NCI-H1417 (cell line): ENCODE data around the gene UVRAG.
"Not testable (repeated sequence)": the region's sequence is repeated elsewhere in the genome, so short reads cannot be mapped to it uniquely, and the experiment has no call there.

ENCODE experiments used
- DNase-seq, 3 experiments: peaks; one replicate each; lab custom pipeline; 2025; lab: John Stamatoyannopoulos, UW

UVRAG gene

DNA sequence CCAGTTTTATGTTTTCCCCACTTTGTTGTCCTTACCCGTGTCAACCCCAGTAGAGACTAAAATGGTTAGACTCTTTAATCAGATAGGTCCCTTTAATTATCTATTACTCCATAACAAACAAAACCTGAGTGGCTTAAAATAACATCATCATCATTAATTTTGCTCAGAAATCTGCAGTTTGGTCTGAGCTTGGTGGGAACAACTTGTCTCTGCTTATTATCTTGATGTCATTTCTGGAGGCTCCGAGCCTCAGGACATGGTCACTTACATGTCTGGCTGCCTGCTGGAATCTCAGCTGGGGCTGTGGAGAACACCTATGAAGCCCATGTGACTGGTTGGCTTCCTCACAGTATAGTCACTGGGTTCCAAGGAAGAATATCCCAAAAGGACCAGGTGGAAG, 26.7 kb downstream of the UVRAG start:
- no peak for DNase-seq

DNA sequence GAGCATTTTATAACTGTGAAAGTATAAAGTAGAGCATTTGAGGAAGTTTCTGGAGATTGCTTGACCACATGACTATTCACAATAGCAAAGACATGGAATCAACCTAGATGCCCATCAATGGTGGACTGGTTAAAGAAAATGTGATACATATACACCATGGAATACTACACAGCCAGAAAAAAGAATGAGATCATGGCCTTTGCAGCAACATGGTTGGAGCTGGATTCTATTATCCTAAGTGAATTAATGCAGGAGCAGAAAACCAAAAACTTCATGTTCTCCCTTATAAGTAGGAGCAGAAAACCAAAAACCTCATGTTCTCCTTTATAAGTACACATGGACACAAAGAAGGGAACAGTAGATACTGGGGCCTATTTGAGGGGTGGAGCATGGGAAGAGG, 30.3 kb downstream of the UVRAG start:
- no peak for DNase-seq

- DNase-seq = no peak
These were observed 34.9 kb downstream of the UVRAG start for GRCh38 chr11:75849894-75850293.

GRCh38 chr11:75850787-75851186, 35.8 kb downstream of the UVRAG start:
- DNase-seq = peak in 1 of 3 experiments; percentile 25

DNA sequence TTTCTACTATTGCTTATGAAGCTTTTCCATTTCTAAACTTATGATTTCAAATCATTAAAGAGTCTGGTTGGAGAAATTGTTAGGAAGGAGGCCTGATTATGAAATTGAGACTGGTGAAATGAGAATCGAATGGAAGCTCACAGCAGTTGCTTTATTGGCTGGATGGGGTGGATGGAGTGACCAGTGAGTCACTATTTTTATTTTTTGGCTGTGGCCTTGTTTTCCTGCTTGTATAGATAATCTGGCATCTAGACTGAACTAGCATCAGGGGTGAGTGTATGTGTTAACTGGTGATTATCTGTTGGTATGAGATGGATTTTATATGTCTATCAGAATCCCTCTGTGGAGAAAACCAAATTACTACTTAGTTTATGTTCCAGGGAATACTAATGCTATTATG, 36.2 kb downstream of the UVRAG start:
- DNase-seq = no peak

DNA sequence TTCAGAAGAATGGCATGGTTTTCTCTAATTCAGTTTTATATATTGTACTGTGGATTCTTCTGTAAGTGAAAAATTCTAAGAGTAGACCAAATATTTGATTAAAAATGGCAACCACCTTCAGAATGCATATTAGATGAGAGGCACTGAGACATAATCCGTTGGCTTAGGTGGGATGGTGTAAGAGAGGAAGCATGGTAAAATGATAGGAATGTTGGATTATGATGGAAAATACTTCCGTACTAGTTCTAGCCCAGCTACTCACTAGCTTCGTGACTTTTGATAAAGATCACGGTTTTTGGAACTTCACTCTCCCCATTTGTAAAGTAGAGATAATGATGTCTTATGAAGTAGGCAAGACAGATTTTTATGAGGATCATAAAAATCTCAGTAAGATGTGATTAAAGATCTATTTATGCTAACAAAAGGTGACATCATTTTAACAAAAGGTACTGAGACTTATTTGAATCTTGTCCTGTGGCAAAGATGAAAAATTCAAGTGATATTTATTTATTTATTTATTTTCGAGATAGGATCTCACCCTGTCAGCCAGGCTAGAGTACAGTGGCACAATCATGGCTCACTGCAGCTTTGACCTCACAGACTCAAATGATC, 37.5 kb downstream of the UVRAG start:
- DNase-seq = no peak

GRCh38 chr11:75853563-75853962, 38.6 kb downstream of the UVRAG start:
- DNase-seq = not testable (repeated sequence)

- DNase-seq = no peak
These were observed 39.0 kb downstream of the UVRAG start for GRCh38 chr11:75853971-75854370.

DNA sequence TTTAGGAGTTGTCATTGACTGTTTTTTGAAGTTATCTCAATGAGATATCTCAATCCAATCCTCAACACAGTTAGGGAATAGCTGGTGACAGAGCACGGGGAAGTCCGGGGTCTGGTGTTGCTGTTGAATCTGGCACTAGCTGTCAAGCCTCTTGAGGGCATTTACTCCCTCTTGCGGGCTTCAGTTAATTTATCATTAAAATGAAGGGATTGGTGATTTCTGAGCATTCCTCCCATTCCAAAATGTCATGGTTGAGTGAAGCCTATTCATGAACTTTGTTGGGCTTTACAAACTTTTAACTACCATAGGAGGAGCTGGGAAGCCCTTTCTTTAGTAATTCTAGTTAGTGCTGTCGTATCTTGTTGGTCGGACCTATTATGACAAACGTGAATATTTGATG, 40.2 kb downstream of the UVRAG start:
- DNase-seq = no peak

- DNase-seq = no peak
These were observed 41.9 kb downstream of the UVRAG start for GRCh38 chr11:75856912-75857311.

- no peak for DNase-seq
These were observed 43.0 kb downstream of the UVRAG start for GRCh38 chr11:75858042-75858441.

GRCh38 chr11:75858613-75859012, 43.6 kb downstream of the UVRAG start:
- DNase-seq = no peak

DNA sequence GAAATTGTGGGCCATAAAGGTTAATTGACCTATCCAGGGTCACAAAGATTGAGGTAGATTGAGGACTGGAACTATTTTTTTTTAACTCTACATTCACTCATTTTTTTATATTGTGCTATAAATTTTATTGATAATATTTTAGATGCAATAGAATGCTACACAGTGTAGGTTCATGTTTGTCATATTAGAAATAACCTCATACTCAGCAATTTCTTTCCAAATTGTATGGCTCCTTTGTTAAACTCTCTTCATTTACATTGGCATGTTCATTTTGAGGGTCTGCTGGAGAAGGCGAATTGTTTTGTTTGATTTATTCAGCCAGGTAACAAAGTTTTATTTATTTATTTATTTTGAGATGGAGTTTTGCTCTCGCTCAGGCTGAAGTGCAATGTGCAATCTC, 44.6 kb downstream of the UVRAG start:
- no peak for DNase-seq

GRCh38 chr11:75862437-75862836, 47.4 kb downstream of the UVRAG start:
- DNase-seq = no peak

- peak; percentile 6 to 80 (median 65) for DNase-seq
These were observed 52.9 kb downstream of the UVRAG start for GRCh38 chr11:75867778-75868374.

GRCh38 chr11:75868990-75869389, 54.0 kb downstream of the UVRAG start:
- DNase-seq = peak in 1 of 3 experiments; percentile 20

- DNase-seq = no peak
These were observed 54.8 kb downstream of the UVRAG start for GRCh38 chr11:75869661-75870455.

GRCh38 chr11:75872887-75873416, 57.9 kb downstream of the UVRAG start:
- DNase-seq = no peak

DNA sequence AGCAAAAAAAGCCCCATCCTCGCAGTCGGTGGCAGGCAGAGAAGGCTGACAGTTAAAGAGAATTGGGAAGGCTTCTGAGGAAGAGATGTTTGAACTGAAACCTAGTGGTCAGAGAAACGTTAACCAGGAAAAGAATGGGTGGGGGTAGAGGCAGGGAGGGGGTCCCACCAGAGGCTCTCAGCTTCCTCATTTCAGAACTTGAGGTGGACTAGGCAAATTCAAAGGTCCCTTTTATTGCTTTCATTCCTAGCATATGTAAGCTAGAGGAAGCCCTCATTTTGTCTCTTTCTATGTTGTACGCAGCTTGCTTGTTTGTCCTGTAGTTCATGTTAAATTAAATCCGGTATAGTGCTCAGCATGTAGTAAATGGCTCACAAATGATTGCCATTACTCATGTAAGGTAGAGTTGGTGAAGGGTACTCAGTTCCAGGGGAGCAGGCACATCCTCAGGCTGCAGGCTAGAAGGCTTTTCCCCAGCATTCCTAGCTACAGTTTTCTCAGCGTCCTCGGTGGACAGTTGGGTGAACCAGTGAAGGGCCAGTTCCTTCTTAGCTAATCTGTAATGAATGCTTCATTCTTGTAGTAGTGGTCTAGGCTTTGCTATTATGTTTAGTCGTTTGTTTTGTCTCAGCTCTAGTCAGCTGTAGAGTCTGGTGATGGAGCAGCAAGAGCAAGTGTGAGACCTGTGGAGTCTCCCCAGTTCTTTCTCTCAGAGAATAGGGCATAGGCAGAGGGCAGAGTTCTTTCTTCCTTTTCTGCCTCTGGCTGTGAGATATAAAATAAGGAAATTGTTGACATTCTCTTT, 58.6 kb downstream of the UVRAG start:
- DNase-seq = no peak

DNA sequence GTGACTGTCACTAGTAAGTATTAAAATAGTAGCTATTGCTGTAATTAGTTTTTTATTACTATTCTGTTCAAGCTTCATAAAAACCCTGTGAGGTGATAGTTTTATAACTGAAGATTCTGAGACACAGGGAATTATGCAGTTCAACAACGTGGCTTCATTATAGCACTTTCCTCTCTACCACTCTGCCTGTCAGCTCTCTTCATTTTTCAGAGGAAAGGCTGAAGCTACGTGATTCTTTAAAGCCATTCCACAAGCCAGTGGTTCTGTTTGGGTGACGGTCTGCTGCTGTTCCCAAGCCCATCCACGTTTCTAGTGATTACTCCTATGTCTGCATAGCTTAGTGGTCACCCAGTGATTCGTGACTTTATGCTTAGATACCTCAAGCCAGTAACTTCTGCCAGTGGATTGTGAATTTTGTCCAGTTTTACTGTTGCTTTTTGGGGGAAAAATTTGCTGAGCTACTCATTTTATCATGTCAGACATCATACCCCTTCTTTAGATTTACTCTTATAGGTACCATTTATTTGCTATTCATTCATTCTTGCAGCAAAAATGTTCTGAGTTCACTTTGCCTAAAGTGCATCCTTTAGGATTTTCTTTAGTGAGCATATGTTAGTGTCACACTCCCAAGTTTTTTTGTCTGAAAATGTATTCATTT, 59.8 kb downstream of the UVRAG start:
- DNase-seq = no peak

GRCh38 chr11:75877327-75877726, 62.3 kb downstream of the UVRAG start:
- not testable (repeated sequence) for DNase-seq

GRCh38 chr11:75877931-75878330, 62.9 kb downstream of the UVRAG start:
- DNase-seq = not testable (repeated sequence)
